Ureter (tissue), 1 donor: ENCODE measurements around the gene FOXJ3. TPM values are rescaled to one million over a fixed set of nuclear protein-coding genes. Genes with fewer than 3 reads are reported as not detected.
"Not testable (repeated sequence)": the region's sequence is repeated elsewhere in the genome, so short reads cannot be mapped to it uniquely, and the experiment has no call there.

Experiments
- DNase-seq: peaks from one replicate; pipeline ENCODE4 v3.0.0-alpha.2; 2020; ENCODE audit warnings: low spot score
- total RNA-seq: library from RNA; stranded (reverse); gene quantifications from one replicate; pipeline ENCODE4 v1.2.4, GENCODE V29; 2023
- donor health status: DM: yes; HTN: yes; CAD: no.

The FOXJ3 gene
- total RNA-seq, 1 donor from 2014 or later, result 71.0 TPM

DNA sequence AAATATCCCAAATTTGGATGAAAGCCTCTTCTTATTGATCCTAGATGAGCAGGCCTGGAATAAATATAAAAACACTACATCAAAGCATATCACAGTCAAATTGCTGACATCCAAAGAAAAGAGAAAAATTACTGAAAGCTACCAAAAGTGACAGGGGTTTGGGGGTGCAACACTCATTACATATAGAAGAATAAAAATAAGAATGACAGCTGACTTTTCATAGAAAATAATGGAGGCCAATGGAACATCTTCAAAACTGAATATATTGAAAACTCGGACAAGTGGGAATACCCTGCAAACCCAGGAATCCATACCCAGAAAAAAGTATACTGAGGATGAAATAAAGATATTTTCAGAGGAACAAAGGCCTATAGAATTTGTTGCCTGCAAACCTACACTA, 84.0 kb downstream of the FOXJ3 start:
- DNase-seq, result no peak

GRCh38 chr1:42250164-42250563, 84.9 kb downstream of the FOXJ3 start:
- DNase-seq, result no peak

DNA sequence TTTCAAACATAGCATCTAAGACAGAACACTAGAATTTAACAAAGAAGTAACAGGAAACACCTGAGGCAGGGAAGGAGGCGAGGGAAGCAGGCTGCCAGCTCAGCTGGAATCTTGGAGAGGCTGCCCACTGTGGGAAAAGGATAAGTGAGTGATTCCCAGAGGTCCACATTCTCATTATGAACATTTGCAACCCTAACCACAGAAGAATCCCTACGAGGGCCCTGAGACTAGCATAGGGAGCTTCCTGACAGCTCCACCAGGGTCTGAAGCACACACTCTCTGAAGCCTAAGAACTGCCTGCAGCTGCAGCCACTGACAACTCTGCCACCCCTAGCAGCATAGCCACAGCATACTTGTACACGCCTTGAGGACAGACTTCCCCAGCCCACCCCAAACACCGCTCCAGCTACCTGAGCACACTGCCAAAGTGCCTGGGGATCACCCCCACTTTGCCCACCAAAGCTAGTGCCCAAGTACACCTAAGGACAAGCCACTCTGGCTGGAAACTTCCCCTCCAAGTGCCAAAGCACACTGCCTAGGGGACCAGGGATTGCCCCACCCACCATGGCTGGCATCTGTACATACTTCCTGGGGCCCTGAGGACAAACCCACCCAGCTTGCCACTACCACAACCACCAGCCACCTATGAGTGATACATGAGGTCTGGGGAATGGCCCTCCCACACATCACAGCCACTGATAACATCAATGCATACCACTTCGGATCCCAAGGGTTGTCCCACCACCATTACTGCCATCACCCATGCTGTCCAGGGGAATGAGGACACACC, 93.9 kb downstream of the FOXJ3 start:
- DNase-seq, result no peak

DNA sequence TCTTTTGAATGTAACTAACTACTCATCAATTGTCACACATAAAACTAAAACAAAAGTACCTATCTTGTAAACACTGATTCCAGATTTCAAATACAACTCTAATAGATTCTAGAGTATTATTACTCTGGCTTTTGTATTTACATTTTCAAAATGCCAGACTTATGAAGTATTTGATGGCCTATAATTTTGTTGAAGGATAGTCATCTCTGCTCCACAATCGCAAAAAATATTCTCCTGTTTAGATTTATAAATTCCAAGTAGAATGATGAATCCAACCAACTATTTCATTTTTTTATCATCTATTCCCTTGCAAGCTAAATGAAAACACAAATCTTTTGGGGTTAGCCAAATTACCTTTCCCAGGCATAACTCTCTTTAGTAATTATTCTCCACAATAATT, 95.5 kb downstream of the FOXJ3 start:
- no peak for DNase-seq

GRCh38 chr1:42239041-42239440, 96.0 kb downstream of the FOXJ3 start:
- no peak for DNase-seq

- DNase-seq, result no peak
These were observed 103.8 kb downstream of the FOXJ3 start for GRCh38 chr1:42231253-42231652.

GRCh38 chr1:42228938-42229337, 106.1 kb downstream of the FOXJ3 start:
- DNase-seq, result no peak

GRCh38 chr1:42223036-42223435, 112.0 kb downstream of the FOXJ3 start:
- no peak for DNase-seq

GRCh38 chr1:42221952-42222606, 113.0 kb downstream of the FOXJ3 start:
- no peak for DNase-seq

DNA sequence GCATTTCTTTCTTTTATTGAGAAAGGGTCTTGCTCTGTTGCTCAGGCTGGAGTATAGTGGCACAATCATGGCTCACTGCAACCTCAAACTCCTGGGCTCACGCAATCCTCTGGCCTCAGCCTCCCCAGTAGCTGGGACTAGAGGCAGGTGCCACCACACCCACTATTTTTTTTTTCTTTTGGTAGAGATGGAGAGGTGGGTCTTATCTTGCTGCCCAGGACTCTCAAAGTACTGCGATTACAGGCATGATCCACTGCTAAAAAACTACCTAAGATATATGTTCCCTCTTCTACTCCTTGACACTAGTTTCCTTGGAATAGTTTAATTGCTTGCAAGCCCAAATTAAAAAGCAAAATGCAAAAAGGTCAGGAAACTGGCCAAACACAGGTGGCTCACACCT, 113.6 kb downstream of the FOXJ3 start:
- DNase-seq, result no peak

DNA sequence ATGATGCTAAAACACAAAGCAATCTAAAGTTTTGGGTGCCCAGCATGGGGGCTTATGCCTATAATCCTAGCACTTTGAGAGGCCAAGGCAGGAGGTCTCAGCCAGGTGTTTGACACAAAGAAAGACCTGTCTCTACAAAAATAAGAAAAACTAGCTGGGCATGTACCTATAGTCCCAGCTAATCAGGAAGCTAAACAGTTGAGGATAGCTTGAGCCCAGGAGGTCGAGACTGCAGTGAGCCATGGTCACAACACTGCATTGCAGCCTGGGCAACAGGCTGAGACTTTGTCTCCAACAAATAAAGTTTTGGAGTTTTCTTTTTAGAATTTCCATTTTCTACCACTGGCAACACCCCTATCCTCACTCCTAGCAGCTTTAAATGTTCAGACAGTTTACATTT, 115.4 kb downstream of the FOXJ3 start:
- no peak for DNase-seq

- no peak for DNase-seq
These were observed 120.6 kb downstream of the FOXJ3 start for GRCh38 chr1:42214447-42214871.

DNA sequence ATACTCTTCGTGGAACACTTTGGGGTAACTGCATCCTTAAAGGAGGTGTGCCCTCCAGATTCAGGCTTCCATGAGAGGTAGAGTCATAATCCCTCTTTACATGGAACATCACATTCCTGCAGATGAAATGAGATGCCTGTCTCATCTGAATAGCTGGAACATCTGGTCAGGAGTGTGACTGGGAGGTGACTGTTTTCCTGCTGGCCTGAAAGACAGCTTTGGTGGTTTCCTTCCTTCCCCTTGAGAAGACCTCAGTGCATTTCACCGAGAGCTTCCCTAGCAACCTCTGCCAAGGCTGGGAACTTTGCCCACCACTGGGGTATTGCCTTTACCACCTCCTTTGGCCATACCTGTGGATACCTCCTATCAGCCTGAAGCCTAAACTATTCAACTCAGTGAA, 123.8 kb downstream of the FOXJ3 start:
- no peak for DNase-seq

DNA sequence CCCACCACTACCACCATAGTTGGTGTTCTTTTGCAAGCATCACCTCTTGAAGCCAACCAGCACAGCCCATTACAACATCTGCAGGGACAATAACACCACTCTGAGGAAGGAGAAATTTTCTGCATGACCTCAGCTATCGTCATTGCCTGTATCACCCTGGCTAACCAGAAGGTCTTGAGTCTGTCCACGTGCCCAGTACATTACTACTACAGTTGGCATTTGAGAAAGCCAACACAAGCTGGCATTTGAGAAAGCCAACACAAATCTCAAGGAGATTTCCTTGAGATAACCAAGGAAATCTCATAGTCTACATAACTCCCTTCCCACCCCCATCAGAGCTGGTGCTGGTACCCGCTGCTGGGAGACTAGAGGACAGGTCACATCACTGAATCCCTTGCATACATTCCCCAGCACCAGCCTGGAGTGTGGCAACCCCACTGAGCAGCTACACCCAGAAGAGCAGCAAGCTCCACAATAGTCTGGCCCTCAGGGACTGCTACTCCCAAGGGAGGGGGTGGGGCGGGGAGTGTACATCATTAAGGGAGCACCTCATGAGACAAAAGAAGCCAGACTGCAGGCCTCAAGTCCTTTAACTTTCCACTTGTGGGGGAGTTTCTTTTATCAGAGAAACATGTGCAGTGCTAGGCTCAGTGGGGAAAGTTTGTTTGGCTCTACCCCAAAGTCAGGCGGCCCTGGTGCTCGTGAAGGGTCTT, 124.5 kb downstream of the FOXJ3 start:
- DNase-seq, result no peak

- DNase-seq, result no peak
These were observed 125.3 kb downstream of the FOXJ3 start for GRCh38 chr1:42209526-42210251.

GRCh38 chr1:42206930-42207329, 128.1 kb downstream of the FOXJ3 start:
- DNase-seq, result not testable (repeated sequence)

GRCh38 chr1:42206164-42206563, 128.9 kb downstream of the FOXJ3 start:
- peak; percentile 54 for DNase-seq

DNA sequence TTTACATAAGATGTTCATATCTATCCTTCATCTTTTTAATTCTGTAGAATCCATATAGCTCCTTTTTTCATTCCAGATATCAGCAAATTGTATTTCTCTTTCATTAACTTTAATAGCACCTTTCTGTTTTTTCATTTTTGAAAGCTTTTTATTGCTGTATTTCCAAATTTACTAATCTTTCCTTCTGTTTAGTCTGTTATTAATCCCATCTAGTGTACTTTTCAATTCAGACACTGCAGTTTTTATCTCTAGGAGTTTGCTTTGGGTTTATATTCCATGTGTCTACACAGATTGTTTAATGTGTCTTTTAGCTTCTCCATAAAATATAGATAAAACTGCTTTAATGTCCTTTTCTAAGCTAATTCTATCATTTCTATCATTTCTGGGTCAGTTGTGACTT, 133.0 kb downstream of the FOXJ3 start:
- no peak for DNase-seq

DNA sequence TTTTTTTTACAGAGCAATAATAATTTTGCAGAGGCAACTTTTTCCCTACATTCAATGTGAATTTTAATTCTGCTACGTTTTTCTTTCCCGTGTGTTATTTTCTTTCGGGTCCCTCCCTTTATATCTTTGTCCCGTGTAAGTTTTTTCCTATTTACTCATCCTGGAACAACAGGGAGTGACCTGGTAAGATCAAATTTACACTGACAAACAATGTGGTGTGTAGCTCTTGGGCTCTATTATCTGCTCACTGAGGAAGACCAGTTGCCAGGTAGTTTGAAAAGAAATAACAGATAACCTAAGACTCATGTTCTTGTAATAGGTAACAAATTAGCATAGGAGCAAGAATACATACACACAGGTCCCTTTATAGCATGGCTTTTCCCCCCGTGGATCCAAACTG, 136.8 kb downstream of the FOXJ3 start:
- DNase-seq, result no peak

DNA sequence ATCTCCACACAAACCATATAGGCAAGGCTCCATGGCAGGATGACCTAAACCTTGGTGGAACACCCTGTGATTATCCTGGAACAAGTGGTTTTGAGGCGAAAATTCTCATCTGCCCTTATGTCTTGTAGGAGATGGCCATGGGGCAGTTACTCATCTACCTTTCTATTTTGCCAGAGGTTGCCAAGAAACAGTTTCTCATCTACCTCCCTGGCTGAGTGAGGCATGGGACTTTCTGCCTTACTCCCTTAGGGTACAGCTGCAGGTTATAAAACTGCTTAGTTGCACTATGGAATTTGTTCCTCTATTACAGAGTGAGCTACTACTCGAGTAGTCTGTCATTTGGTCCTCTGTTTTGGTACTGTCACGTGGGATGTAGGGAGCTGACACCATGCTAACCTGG, 139.2 kb downstream of the FOXJ3 start:
- no peak for DNase-seq

DNA sequence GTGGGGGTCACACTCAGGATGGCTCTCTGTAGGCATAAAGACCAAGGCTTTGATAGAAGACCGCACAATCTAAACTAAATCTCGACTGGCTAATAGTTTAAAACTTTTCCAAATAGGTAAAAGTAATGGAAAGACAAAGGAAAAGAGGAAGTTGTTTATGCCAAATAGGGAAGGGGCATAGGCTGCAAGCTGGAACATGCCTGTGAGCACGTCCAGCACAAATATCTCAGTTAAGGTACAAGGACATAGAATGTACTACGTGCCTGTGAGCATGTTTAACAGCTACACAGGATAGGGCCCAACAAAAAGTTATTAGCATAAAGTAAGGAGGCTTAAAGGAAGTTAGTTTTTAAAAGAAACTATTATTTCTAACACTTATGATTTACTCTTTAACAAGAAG, 142.9 kb downstream of the FOXJ3 start:
- DNase-seq, result no peak

DNA sequence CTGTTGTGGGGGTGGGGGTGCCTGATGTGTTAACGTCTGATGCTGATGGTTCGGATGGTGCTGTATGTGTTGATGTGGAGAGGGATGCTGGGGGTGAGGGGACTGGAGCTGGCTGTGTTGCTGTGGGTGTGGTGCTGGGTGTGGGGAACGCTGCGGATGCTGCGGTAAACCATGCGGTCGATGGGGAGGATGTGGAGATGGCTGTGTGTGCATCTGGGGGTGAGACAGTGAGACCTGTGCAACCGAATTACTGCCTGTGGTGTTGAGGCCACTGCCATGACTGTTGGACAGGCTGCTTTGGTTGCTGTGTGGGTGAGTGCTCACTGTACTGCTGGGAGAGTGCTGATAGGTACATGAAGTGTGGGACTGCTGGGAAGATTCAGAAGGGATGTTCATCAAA, 143.7 kb downstream of the FOXJ3 start:
- no peak for DNase-seq
